ENCODE results near the gene PHACTR4.

GRCh38 chr1:28392027-28392652, 22.6 kb downstream of the PHACTR4 start:
- no peak for TF ChIP-seq CTCF (IDR thresholded peaks at IDR 0.05; ENCODE audit: insufficient read depth, low read length)
- no peak for TF ChIP-seq REST (IDR thresholded peaks at IDR 0.05; ENCODE audit: insufficient replicate concordance, low read depth)
- no peak for TF ChIP-seq POLR2AphosphoS5 (IDR thresholded peaks at IDR 0.05; ENCODE audit: low read depth)
- no peak for TF ChIP-seq SPI1 (IDR thresholded peaks at IDR 0.05; ENCODE audit: borderline replicate concordance, low read depth)
- no peak for TF ChIP-seq GABPA (IDR thresholded peaks at IDR 0.05; ENCODE audit: low read depth)

Measured in HL-60 (cell line).